ENCODE results near the gene ABCC4. TPM values are rescaled to one million over a fixed set of nuclear protein-coding genes. Genes with fewer than 3 reads are reported as not detected.

The ABCC4 gene
- total RNA-seq, 2 experiments from 2014 or later, result 5.7 to 6.1 TPM

- Mint-ChIP-seq H3K36me3 (ENCODE audit: low read depth) (no peaks in the 10 kb centered on the region), H3K27ac (no peak overlapping the region), H3K9me3 (ENCODE audit: insufficient read depth) (no peaks in the 10 kb centered on the region), H3K4me1 (ENCODE audit: low read depth) (no peaks in the 10 kb centered on the region), H3K27me3 (ENCODE audit: low read depth) (no peaks in the 10 kb centered on the region), H3K4me3 (no peak overlapping the region)
- DNase-seq, result no peak
- POLR2A ChIA-PET, result no interaction called here
- no peak for ATAC-seq
- CTCF ChIA-PET, result no interaction called here
These were observed 167.8 kb downstream of the ABCC4 start for GRCh38 chr13:95133498-95133897.

- Mint-ChIP-seq H3K27ac (no peak overlapping the region), H3K4me1 (ENCODE audit: low read depth) (no peaks in the 10 kb centered on the region), H3K9me3 (ENCODE audit: insufficient read depth) (no peaks in the 10 kb centered on the region), H3K27me3 (ENCODE audit: low read depth) (no peaks in the 10 kb centered on the region), H3K4me3 (no peak overlapping the region), H3K36me3 (ENCODE audit: low read depth) (no peaks in the 10 kb centered on the region)
- POLR2A ChIA-PET, result no interaction called here
- ATAC-seq (no peak), DNase-seq (no peak)
- CTCF ChIA-PET, result interaction anchor here (1.2 kb wide), 1 partner anchor 60 kb away, joined by 3 read pairs; no protein-coding TSS in a partner anchor
These were observed 172.2 kb downstream of the ABCC4 start for GRCh38 chr13:95129004-95129403.

- Mint-ChIP-seq H3K4me1 (ENCODE audit: low read depth) (no peaks in the 10 kb centered on the region), H3K27ac (no peak overlapping the region), H3K4me3 (no peak overlapping the region), H3K27me3 (ENCODE audit: low read depth) (no peaks in the 10 kb centered on the region), H3K36me3 (ENCODE audit: low read depth) (peaks cover 3% of the 10 kb centered on the region), H3K9me3 (ENCODE audit: insufficient read depth) (no peaks in the 10 kb centered on the region)
- POLR2A ChIA-PET, result no interaction called here
- ATAC-seq (no peak), DNase-seq (no peak)
- CTCF ChIA-PET, result interaction anchor here (1.2 kb wide), 1 partner anchor 61 kb away, joined by 3 read pairs; no protein-coding TSS in a partner anchor
These were observed 173.1 kb downstream of the ABCC4 start for GRCh38 chr13:95128045-95128643.

- Mint-ChIP-seq H3K27ac (no peak overlapping the region), H3K9me3 (ENCODE audit: insufficient read depth) (no peaks in the 10 kb centered on the region), H3K36me3 (ENCODE audit: low read depth) (peaks cover 7% of the 10 kb centered on the region), H3K4me3 (no peak overlapping the region), H3K27me3 (ENCODE audit: low read depth) (no peaks in the 10 kb centered on the region), H3K4me1 (ENCODE audit: low read depth) (peaks cover 3% of the 10 kb centered on the region)
- CTCF ChIA-PET, result no interaction called here
- DNase-seq (no peak), ATAC-seq (no peak)
- POLR2A ChIA-PET, result no interaction called here
These were observed 176.3 kb downstream of the ABCC4 start for GRCh38 chr13:95124959-95125358.

GRCh38 chr13:95123726-95124125 lies 177.5 kb downstream of the ABCC4 start:
- DNase-seq (no peak), ATAC-seq (no peak)
- H3K4me1 Mint-ChIP-seq (ENCODE audit: low read depth), result peaks cover 3% of the 10 kb centered on the region
- peaks cover 7% of the 10 kb centered on the region for H3K36me3 Mint-ChIP-seq (ENCODE audit: low read depth)
- H3K27me3 Mint-ChIP-seq (ENCODE audit: low read depth), result no peaks in the 10 kb centered on the region
- ChIA-PET CTCF (no interaction called here), POLR2A (no interaction called here)
- H3K27ac Mint-ChIP-seq, result no peak overlapping the region
- H3K4me3 Mint-ChIP-seq, result no peak overlapping the region
- H3K9me3 Mint-ChIP-seq (ENCODE audit: insufficient read depth), result no peaks in the 10 kb centered on the region

- Mint-ChIP-seq H3K27me3 (ENCODE audit: low read depth) (no peaks in the 10 kb centered on the region), H3K27ac (no peak overlapping the region), H3K4me1 (ENCODE audit: low read depth) (peaks cover 3% of the 10 kb centered on the region), H3K9me3 (ENCODE audit: insufficient read depth) (no peaks in the 10 kb centered on the region), H3K4me3 (no peak overlapping the region), H3K36me3 (ENCODE audit: low read depth) (peaks cover 7% of the 10 kb centered on the region)
- no peak for ATAC-seq
- CTCF ChIA-PET, result no interaction called here
- POLR2A ChIA-PET, result no interaction called here
- no peak for DNase-seq
These were observed 179.2 kb downstream of the ABCC4 start for GRCh38 chr13:95122063-95122462.

- H3K27ac Mint-ChIP-seq, result no peak overlapping the region
- H3K36me3 Mint-ChIP-seq (ENCODE audit: low read depth), result peaks cover 7% of the 10 kb centered on the region
- no peak overlapping the region for H3K4me3 Mint-ChIP-seq
- no peak for ATAC-seq
- POLR2A ChIA-PET, result no interaction called here
- CTCF ChIA-PET, result no interaction called here
- no peaks in the 10 kb centered on the region for H3K27me3 Mint-ChIP-seq (ENCODE audit: low read depth)
- no peaks in the 10 kb centered on the region for H3K9me3 Mint-ChIP-seq (ENCODE audit: insufficient read depth)
- H3K4me1 Mint-ChIP-seq (ENCODE audit: low read depth), result peaks cover 3% of the 10 kb centered on the region
- DNase-seq, result no peak
These were observed 179.7 kb downstream of the ABCC4 start for GRCh38 chr13:95121516-95121915.

GRCh38 chr13:95120650-95121049 lies 180.6 kb downstream of the ABCC4 start:
- H3K27ac Mint-ChIP-seq, result no peak overlapping the region
- peaks cover 7% of the 10 kb centered on the region for H3K36me3 Mint-ChIP-seq (ENCODE audit: low read depth)
- no peaks in the 10 kb centered on the region for H3K27me3 Mint-ChIP-seq (ENCODE audit: low read depth)
- no peak overlapping the region for H3K4me3 Mint-ChIP-seq
- ATAC-seq (no peak), DNase-seq (no peak)
- CTCF ChIA-PET, result no interaction called here
- peaks cover 3% of the 10 kb centered on the region for H3K4me1 Mint-ChIP-seq (ENCODE audit: low read depth)
- POLR2A ChIA-PET, result no interaction called here
- no peaks in the 10 kb centered on the region for H3K9me3 Mint-ChIP-seq (ENCODE audit: insufficient read depth)

- Mint-ChIP-seq H3K36me3 (ENCODE audit: low read depth) (peaks cover 5% of the 10 kb centered on the region), H3K9me3 (ENCODE audit: insufficient read depth) (no peaks in the 10 kb centered on the region), H3K27ac (no peak overlapping the region), H3K4me1 (ENCODE audit: low read depth) (peaks cover 3% of the 10 kb centered on the region), H3K4me3 (no peak overlapping the region), H3K27me3 (ENCODE audit: low read depth) (no peaks in the 10 kb centered on the region)
- ATAC-seq (no peak), DNase-seq (no peak)
- ChIA-PET POLR2A (no interaction called here), CTCF (no interaction called here)
These were observed 182.5 kb downstream of the ABCC4 start for GRCh38 chr13:95118541-95119324.

- no peaks in the 10 kb centered on the region for H3K27me3 Mint-ChIP-seq (ENCODE audit: low read depth)
- no peaks in the 10 kb centered on the region for H3K9me3 Mint-ChIP-seq (ENCODE audit: insufficient read depth)
- ChIA-PET CTCF (no interaction called here), POLR2A (no interaction called here)
- ATAC-seq (no peak), DNase-seq (no peak)
- peaks cover 5% of the 10 kb centered on the region for H3K36me3 Mint-ChIP-seq (ENCODE audit: low read depth)
- H3K4me3 Mint-ChIP-seq, result no peak overlapping the region
- H3K4me1 Mint-ChIP-seq (ENCODE audit: low read depth), result peaks cover 1% of the 10 kb centered on the region
- H3K27ac Mint-ChIP-seq, result no peak overlapping the region
These were observed 184.2 kb downstream of the ABCC4 start for GRCh38 chr13:95117092-95117491.

GRCh38 chr13:95115525-95115924 lies 185.7 kb downstream of the ABCC4 start:
- no peak overlapping the region for H3K4me3 Mint-ChIP-seq
- ChIA-PET POLR2A (no interaction called here), CTCF (no interaction called here)
- H3K27ac Mint-ChIP-seq, result no peak overlapping the region
- no peaks in the 10 kb centered on the region for H3K9me3 Mint-ChIP-seq (ENCODE audit: insufficient read depth)
- H3K36me3 Mint-ChIP-seq (ENCODE audit: low read depth), result peaks cover 1% of the 10 kb centered on the region
- DNase-seq, result no peak
- H3K27me3 Mint-ChIP-seq (ENCODE audit: low read depth), result no peaks in the 10 kb centered on the region
- no peaks in the 10 kb centered on the region for H3K4me1 Mint-ChIP-seq (ENCODE audit: low read depth)
- ATAC-seq, result no peak

GRCh38 chr13:95113601-95114000 lies 187.7 kb downstream of the ABCC4 start:
- CTCF ChIA-PET, result no interaction called here

GRCh38 chr13:95112883-95113282 lies 188.4 kb downstream of the ABCC4 start:
- H3K4me1 Mint-ChIP-seq (ENCODE audit: low read depth), result no peaks in the 10 kb centered on the region
- ChIA-PET POLR2A (no interaction called here), CTCF (no interaction called here)

More at GRCh38 chr13:95113601-95114000, 187.7 kb downstream of the ABCC4 start:
- Mint-ChIP-seq H3K27me3 (ENCODE audit: low read depth) (no peaks in the 10 kb centered on the region), H3K4me1 (ENCODE audit: low read depth) (no peaks in the 10 kb centered on the region), H3K36me3 (ENCODE audit: low read depth) (no peaks in the 10 kb centered on the region), H3K9me3 (ENCODE audit: insufficient read depth) (peaks cover 3% of the 10 kb centered on the region), H3K4me3 (no peak overlapping the region), H3K27ac (no peak overlapping the region)
- ATAC-seq (no peak), DNase-seq (no peak)
- POLR2A ChIA-PET, result no interaction called here

More at GRCh38 chr13:95112883-95113282, 188.4 kb downstream of the ABCC4 start:
- no peaks in the 10 kb centered on the region for H3K27me3 Mint-ChIP-seq (ENCODE audit: low read depth)
- no peak overlapping the region for H3K4me3 Mint-ChIP-seq
- no peaks in the 10 kb centered on the region for H3K36me3 Mint-ChIP-seq (ENCODE audit: low read depth)
- DNase-seq (no peak), ATAC-seq (no peak)
- peaks cover 3% of the 10 kb centered on the region for H3K9me3 Mint-ChIP-seq (ENCODE audit: insufficient read depth)
- no peak overlapping the region for H3K27ac Mint-ChIP-seq

All from activated CD8-positive, alpha-beta T cell treated with anti-CD3 and anti-CD28 coated beads, Interleukin-2, amount 10 ng/mL, durations not matched to agents 7 days and 5 days (primary cell).